Stimulated activated memory B cell treated with anti-CD40 and anti-IgM and Interleukin-4, amounts not matched to agents 10 μg/mL and 1 μg/mL and 100 μg/mL, for 72 hours (primary cell): ENCODE results near the gene ARMH3.
"Not testable (repeated sequence)": the region's sequence is repeated elsewhere in the genome, so short reads cannot be mapped to it uniquely, and the experiment has no call there.

Experiments
- ATAC-seq: fragments of 150-1000 bp; cut with Tn5 transposase; 2 replicates; pipeline ENCODE4 v1.10.0; 2021
- H3K27ac Mint-ChIP-seq: one replicate; pipeline ENCODE4 v1.8.0; 2022; ENCODE audit warnings: mild to moderate bottlenecking, mixed read lengths
- H3K27me3 Mint-ChIP-seq: one replicate; pipeline ENCODE4 v1.8.0; 2022; ENCODE audit warnings: mixed read lengths
- H3K36me3 Mint-ChIP-seq: one replicate; pipeline ENCODE4 v1.8.0; 2022; ENCODE audit warnings: mixed read lengths
- H3K4me1 Mint-ChIP-seq: one replicate; pipeline ENCODE4 v1.8.0; 2022; ENCODE audit warnings: mixed read lengths
- H3K4me3 Mint-ChIP-seq: one replicate; pipeline ENCODE4 v1.8.0; 2022; ENCODE audit warnings: mild to moderate bottlenecking, moderate library complexity, mixed read lengths
- H3K9me3 Mint-ChIP-seq: one replicate; pipeline ENCODE4 v1.8.0; 2022; ENCODE audit warnings: mixed read lengths

Gene ARMH3

DNA sequence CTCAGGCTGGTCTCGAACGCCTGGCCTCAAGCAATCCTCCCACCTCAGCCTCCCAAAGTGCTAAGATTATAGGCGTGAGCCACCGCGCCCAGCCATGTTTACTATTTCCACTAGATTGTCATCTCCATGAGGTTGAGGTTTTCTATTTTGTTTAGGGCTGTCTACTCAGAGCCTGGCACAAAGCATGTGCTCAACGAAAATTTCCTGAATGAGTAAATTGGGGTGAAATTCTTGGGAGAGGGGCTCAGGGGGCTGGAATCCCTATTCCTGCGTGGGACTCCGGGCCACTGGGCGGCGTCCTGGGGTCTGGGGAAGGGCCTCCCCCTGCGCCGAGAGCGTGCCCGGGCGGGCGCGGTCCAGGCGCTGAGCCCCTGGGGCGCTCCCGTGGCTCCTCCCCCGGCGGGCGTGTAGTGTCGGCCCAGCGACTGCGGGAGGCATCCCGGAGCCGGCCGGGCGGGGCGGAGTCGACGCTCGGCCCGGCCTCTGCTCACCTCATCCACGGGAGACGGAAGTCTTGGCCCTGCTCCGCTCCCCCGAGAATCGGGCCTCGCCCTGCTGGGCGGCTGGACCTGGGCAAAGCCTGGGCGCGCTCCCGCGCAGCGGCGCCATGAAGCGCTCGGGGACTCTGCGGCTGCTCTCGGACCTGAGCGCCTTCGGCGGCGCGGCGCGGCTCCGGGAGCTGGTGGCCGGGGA lies 9.0 kb upstream of the ARMH3 start, which contains the start of gene HPS6:
TSS of gene HPS6 (plus strand) at position 482 of the 693 bp plus-strand sequence. CDS start at position 608, 126 bp downstream.
- H3K27ac Mint-ChIP-seq = peak within 1 kb of the TSS; percentile 94
- no peaks in the 10 kb centered on the region for H3K27me3 Mint-ChIP-seq
- H3K4me3 Mint-ChIP-seq = peak within 1 kb of the TSS; percentile 95
- peak; percentile 98 for ATAC-seq
- H3K9me3 Mint-ChIP-seq = no peaks in the 10 kb centered on the region
- H3K36me3 Mint-ChIP-seq = peaks cover 13% of the 10 kb centered on the region
- H3K4me1 Mint-ChIP-seq = peaks cover 44% of the 10 kb centered on the region

GRCh38 chr10:102064503-102064867 lies 8.5 kb upstream of the ARMH3 start:
- peak overlapping the region; percentile 94 for H3K27ac Mint-ChIP-seq
- no peaks in the 10 kb centered on the region for H3K27me3 Mint-ChIP-seq
- no peaks in the 10 kb centered on the region for H3K9me3 Mint-ChIP-seq
- H3K4me1 Mint-ChIP-seq = peaks cover 43% of the 10 kb centered on the region
- peaks cover 13% of the 10 kb centered on the region for H3K36me3 Mint-ChIP-seq
- ATAC-seq = no peak
- H3K4me3 Mint-ChIP-seq = peak overlapping the region; percentile 95

- Mint-ChIP-seq H3K27me3 (no peaks in the 10 kb centered on the region), H3K4me3 (no peak overlapping the region), H3K27ac (no peak overlapping the region), H3K4me1 (peaks cover 24% of the 10 kb centered on the region), H3K9me3 (no peaks in the 10 kb centered on the region), H3K36me3 (no peaks in the 10 kb centered on the region)
- no peak for ATAC-seq
Observed at GRCh38 chr10:102059987-102060386, 4.0 kb upstream of the ARMH3 start.

DNA sequence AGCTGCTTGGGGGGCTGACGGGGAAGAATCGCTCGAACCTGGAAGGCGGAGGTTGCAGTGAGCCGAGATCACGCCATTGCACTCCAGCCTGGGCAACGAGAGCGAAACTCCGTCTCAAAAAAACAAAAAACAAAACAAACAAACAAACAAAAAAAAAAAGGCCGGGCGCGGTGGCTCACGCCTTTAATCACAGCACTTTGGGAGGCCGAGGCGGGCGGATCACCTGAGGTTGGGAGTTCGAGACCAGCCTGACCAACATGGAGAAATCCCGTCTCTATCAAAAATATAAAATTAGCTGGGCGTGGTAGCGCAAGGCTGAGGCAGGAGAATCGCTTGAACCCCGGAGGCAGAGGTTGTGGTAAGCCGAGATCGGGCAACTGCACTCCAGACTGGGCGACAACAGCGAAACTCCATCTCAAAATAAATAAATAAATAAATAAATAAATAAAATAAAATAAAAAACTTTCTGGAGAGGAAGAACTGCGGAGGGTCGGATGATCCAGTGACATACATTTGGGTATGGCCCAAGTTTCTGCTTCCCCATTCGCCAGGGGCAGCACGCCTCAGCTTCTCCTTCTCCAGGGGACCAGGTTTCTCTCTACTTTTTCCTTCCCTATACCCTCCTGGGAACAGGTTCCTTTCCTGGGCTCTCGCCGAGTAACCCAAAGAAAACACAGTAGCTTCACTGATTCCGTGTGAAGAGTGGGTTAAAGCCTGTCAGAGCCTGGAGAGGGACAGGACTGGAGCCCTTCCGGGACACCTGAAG lies 909 bp downstream of the ARMH3 start:
- not testable (repeated sequence) for ATAC-seq, H3K36me3 Mint-ChIP-seq, H3K9me3 Mint-ChIP-seq, H3K27me3 Mint-ChIP-seq
- peak overlapping the region; percentile 87 for H3K4me3 Mint-ChIP-seq
- peak overlapping the region; percentile 87 for H3K27ac Mint-ChIP-seq
- H3K4me1 Mint-ChIP-seq = peaks cover 38% of the 10 kb centered on the region

- Mint-ChIP-seq H3K4me1 (peaks cover 59% of the 10 kb centered on the region), H3K27ac (no peak overlapping the region), H3K4me3 (no peak overlapping the region), H3K9me3 (no peaks in the 10 kb centered on the region), H3K36me3 (peaks cover 6% of the 10 kb centered on the region), H3K27me3 (no peaks in the 10 kb centered on the region)
- ATAC-seq = no peak
Observed at GRCh38 chr10:102046095-102046494, 9.9 kb downstream of the ARMH3 start.

DNA sequence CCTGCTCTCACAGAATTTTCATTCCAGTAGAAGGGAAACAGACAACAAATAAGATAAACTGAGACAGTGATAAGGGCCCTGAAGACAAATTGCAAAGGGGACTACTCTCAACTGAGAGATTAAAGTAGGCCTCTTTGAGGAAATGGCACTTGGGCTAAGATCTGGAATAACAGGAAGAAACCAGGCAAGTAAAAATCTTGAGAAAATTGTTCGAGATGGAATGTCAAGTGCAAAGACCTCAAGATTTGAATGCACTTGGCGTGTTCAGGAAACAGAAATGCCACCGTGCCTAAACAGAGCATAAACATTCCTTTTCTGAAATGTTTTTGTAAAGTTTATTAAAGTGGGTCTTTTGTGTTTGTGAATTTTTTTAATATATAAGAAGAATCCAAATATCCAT lies 10.7 kb downstream of the ARMH3 start:
- no peaks in the 10 kb centered on the region for H3K9me3 Mint-ChIP-seq
- H3K27ac Mint-ChIP-seq = no peak overlapping the region
- peaks cover 6% of the 10 kb centered on the region for H3K36me3 Mint-ChIP-seq
- no peaks in the 10 kb centered on the region for H3K27me3 Mint-ChIP-seq
- H3K4me1 Mint-ChIP-seq = peaks cover 56% of the 10 kb centered on the region
- no peak for ATAC-seq
- H3K4me3 Mint-ChIP-seq = no peak overlapping the region

- H3K9me3 Mint-ChIP-seq = no peaks in the 10 kb centered on the region
- no peak overlapping the region for H3K27ac Mint-ChIP-seq
- peaks cover 24% of the 10 kb centered on the region for H3K4me1 Mint-ChIP-seq
- no peaks in the 10 kb centered on the region for H3K27me3 Mint-ChIP-seq
- H3K4me3 Mint-ChIP-seq = no peak overlapping the region
- ATAC-seq = no peak
- no peaks in the 10 kb centered on the region for H3K36me3 Mint-ChIP-seq
Observed at GRCh38 chr10:102040305-102041050, 15.5 kb downstream of the ARMH3 start.

- Mint-ChIP-seq H3K27ac (no peak overlapping the region), H3K4me3 (no peak overlapping the region), H3K36me3 (no peaks in the 10 kb centered on the region)
Observed at GRCh38 chr10:102038410-102038809, 17.6 kb downstream of the ARMH3 start.

DNA sequence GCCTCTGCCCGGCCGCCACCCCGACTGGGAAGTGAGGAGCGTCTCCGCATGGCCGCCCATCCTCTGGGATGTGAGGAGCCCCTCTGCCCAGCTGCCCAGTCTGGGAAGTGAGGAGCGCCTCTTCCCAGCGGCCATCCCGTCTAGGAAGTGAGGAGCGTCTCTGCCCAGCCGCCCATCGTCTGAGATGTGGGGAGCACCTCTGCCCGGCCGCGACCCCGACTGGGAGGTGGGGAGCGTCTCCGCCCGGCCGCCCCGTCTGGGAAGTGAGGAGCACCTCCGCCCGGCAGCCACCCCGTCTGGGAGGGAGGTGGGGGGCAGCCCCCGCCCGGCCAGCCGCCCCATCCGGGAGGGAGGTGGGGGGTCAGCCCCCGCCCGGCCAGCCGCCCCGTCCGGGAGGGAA lies 20.2 kb downstream of the ARMH3 start:
- not testable (repeated sequence) for ATAC-seq, H3K4me1 Mint-ChIP-seq, H3K9me3 Mint-ChIP-seq, H3K27me3 Mint-ChIP-seq, H3K27ac Mint-ChIP-seq, H3K4me3 Mint-ChIP-seq
- peaks cover 17% of the 10 kb centered on the region for H3K36me3 Mint-ChIP-seq

More at GRCh38 chr10:102038410-102038809, 17.6 kb downstream of the ARMH3 start:
- Mint-ChIP-seq H3K4me1 (peaks cover 11% of the 10 kb centered on the region), H3K27me3 (no peaks in the 10 kb centered on the region), H3K9me3 (no peaks in the 10 kb centered on the region)
- no peak for ATAC-seq

DNA sequence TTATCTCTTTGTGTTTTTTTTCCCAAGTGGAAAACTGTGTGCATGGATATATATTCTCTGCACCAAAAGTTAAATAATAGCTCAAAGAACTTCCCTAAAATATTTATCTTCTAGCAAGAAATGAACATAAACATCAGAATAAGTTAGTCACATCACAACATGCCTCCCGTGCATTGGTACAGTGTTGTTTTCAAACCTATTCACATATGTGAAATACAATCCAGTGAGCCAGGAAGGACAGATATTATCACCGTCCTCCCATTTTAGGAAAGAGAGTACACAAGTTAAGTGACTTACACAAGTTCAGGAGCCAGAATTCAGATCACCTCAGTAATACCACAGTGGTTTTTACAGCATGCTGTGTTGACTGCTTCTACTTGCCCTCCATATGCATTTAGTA lies 22.2 kb downstream of the ARMH3 start:
- H3K9me3 Mint-ChIP-seq = no peaks in the 10 kb centered on the region
- no peaks in the 10 kb centered on the region for H3K27me3 Mint-ChIP-seq
- no peaks in the 10 kb centered on the region for H3K4me1 Mint-ChIP-seq
- no peak overlapping the region for H3K4me3 Mint-ChIP-seq
- H3K27ac Mint-ChIP-seq = no peak overlapping the region
- peaks cover 27% of the 10 kb centered on the region for H3K36me3 Mint-ChIP-seq
- no peak for ATAC-seq

DNA sequence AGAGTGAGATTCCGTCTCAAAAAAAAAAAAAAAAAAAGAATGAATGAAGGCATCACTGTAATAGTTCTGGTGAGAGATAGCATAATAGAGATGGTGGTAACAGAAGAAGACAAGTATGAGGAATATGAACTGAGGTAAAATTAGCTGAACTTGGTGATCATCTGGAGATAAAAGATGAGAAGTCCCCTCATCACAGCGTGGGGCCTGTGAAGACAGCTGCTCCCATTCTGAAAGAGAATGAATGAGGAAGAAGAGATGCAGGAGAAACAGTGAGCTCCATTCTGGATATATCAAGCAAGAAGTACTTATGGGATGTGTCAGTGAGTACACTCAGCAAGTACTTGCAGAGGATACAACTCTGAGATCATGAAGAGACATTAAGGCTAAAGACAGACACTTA lies 28.7 kb downstream of the ARMH3 start:
- ATAC-seq = no peak
- no peak overlapping the region for H3K4me3 Mint-ChIP-seq
- peaks cover 53% of the 10 kb centered on the region for H3K36me3 Mint-ChIP-seq
- no peaks in the 10 kb centered on the region for H3K9me3 Mint-ChIP-seq
- no peak overlapping the region for H3K27ac Mint-ChIP-seq
- H3K27me3 Mint-ChIP-seq = no peaks in the 10 kb centered on the region
- no peaks in the 10 kb centered on the region for H3K4me1 Mint-ChIP-seq

GRCh38 chr10:102024799-102025198 lies 31.2 kb downstream of the ARMH3 start:
- H3K4me3 Mint-ChIP-seq = no peak overlapping the region
- no peaks in the 10 kb centered on the region for H3K4me1 Mint-ChIP-seq
- ATAC-seq = no peak
- peaks cover 52% of the 10 kb centered on the region for H3K36me3 Mint-ChIP-seq
- no peaks in the 10 kb centered on the region for H3K27me3 Mint-ChIP-seq
- no peaks in the 10 kb centered on the region for H3K9me3 Mint-ChIP-seq
- no peak overlapping the region for H3K27ac Mint-ChIP-seq

DNA sequence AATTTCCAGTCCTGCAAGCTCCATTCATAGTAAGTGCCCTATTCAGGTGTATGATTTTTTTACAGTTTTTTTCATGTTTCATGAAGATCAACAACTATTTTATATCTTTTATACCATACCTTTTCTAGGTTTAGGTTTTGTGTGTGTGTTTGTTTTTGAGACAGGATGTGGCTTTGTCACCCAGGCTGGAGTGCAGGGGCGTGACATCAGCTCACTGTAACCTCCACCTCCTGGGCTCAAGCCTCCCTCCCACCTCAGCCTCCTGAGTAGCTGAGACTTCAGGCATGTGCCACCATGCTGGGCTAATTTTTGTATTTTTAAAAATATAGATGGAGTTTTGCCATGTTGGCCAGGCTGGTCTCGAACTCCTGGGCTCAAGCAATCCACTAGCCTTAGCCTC lies 35.0 kb downstream of the ARMH3 start:
- no peak overlapping the region for H3K27ac Mint-ChIP-seq
- no peaks in the 10 kb centered on the region for H3K9me3 Mint-ChIP-seq
- no peak for ATAC-seq
- H3K36me3 Mint-ChIP-seq = peaks cover 44% of the 10 kb centered on the region
- no peaks in the 10 kb centered on the region for H3K27me3 Mint-ChIP-seq
- no peak overlapping the region for H3K4me3 Mint-ChIP-seq
- no peaks in the 10 kb centered on the region for H3K4me1 Mint-ChIP-seq

GRCh38 chr10:102017295-102017694 lies 38.7 kb downstream of the ARMH3 start:
- H3K9me3 Mint-ChIP-seq = no peaks in the 10 kb centered on the region
- H3K4me1 Mint-ChIP-seq = no peaks in the 10 kb centered on the region
- H3K27me3 Mint-ChIP-seq = no peaks in the 10 kb centered on the region
- ATAC-seq = no peak
- H3K4me3 Mint-ChIP-seq = no peak overlapping the region
- H3K27ac Mint-ChIP-seq = no peak overlapping the region
- H3K36me3 Mint-ChIP-seq = peaks cover 45% of the 10 kb centered on the region

DNA sequence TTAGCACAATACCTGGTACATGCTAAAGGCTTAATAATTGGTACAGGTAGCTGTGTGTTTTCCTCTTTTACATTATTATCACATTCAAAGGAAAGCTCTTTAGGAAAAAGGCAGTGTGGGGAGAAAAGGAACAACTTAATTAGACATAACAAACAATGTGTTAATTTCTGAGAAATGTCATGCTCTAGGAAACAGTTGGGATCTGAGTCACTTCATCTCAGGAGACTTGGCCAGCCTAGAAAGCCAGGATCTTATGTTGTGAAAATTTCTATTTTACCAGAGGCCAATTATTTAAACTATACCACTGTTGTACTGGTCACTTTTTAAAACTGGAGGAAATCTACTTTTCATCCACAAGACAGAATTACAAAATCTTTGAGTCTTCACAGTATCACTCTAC lies 39.6 kb downstream of the ARMH3 start:
- peaks cover 37% of the 10 kb centered on the region for H3K36me3 Mint-ChIP-seq
- no peaks in the 10 kb centered on the region for H3K4me1 Mint-ChIP-seq
- H3K27me3 Mint-ChIP-seq = no peaks in the 10 kb centered on the region
- H3K27ac Mint-ChIP-seq = no peak overlapping the region
- H3K4me3 Mint-ChIP-seq = no peak overlapping the region
- ATAC-seq = no peak
- H3K9me3 Mint-ChIP-seq = no peaks in the 10 kb centered on the region
